GM12878 (cell line): ENCODE results near the gene ACTL6B. TPM values are rescaled to one million over a fixed set of nuclear protein-coding genes. Genes with fewer than 3 reads are reported as not detected.

ENCODE experiments used
- ATAC-seq: fragments of 200-7000 bp; cut with Tn5 transposase; 3 replicates; pipeline ENCODE4 v1.9.1; 2020; ENCODE audit warnings: mild to moderate bottlenecking, moderate library complexity
- BruUV-seq: library from RNA; stranded (reverse); fragments of 400-500 nt; replicated peaks from 2 replicates; lab custom pipeline; 2021; lab: Mats Ljungman, UMichigan
- CTCF ChIA-PET: fragments of 300-600 bp; sonication (Branson Sonifier 250); formaldehyde crosslinking; extraction: SDS; loops from one replicate; lab custom pipeline; 2021; ENCODE audit warnings: inconsistent platforms; lab: Yijun Ruan, JAX
- POLR2A ChIA-PET: fragments of 350-600 bp; formaldehyde crosslinking; extraction: SDS; loops from one replicate; lab custom pipeline; 2021; ENCODE audit warnings: inconsistent platforms; lab: Charles Lee
- RAD21 ChIA-PET: fragments of 300-600 bp; sonication (Branson Sonifier 250); formaldehyde crosslinking; loops from one replicate; lab custom pipeline; 2023; ENCODE audit warnings: antibody characterized with exemption; ENCODE audit not compliant: unreplicated experiment; lab: Charles Lee
- SMC1A ChIA-PET: fragments of 300-600 bp; sonication (Branson Sonifier 250); formaldehyde crosslinking; loops from one replicate; lab custom pipeline; 2023; ENCODE audit not compliant: unreplicated experiment, uncharacterized antibody; lab: Charles Lee
- DNase-seq: peaks from one replicate; pipeline ENCODE4 v3.0.0-alpha.2; 2011; ENCODE audit warnings: low read depth, low spot score
- FAIRE-seq: peaks from 3 replicates; lab custom pipeline; 2011; peaks lifted over from hg19 to GRCh38; lab: Jason Lieb, UNC
- H2AFZ ChIP-seq: 2 replicates; pipeline ENCODE4 v1.6.0; 2011; ENCODE audit warnings: low read depth, low read length, control low read depth; ENCODE audit not compliant: control insufficient read depth
- H3K27ac ChIP-seq: 2 replicates; pipeline ENCODE4 v1.5.1; 2011; ENCODE audit warnings: control low read depth; ENCODE audit not compliant: control insufficient read depth, insufficient read depth
- H3K27me3 ChIP-seq, 2 experiments: replicated peaks in 1 of 2; 2 replicates each; pipeline versions ENCODE4 v1.6.0 to v1.6.1; 2011; ENCODE audit warnings: low read length in 1 of 2; ENCODE audit not compliant: control insufficient read depth in 2 of 2, insufficient read depth in 2 of 2
- H3K36me3 ChIP-seq, 2 experiments: 2 replicates each; pipeline ENCODE4 v1.5.1; 2011; ENCODE audit warnings: low read length in 1 of 2; ENCODE audit not compliant: control insufficient read depth in 2 of 2, insufficient read depth in 2 of 2
- H3K4me1 ChIP-seq: 2 replicates; pipeline ENCODE4 v1.6.1; 2011; ENCODE audit warnings: mild to moderate bottlenecking, low read length, moderate library complexity, mixed read lengths; ENCODE audit not compliant: control insufficient read depth, insufficient read depth
- H3K4me2 ChIP-seq: 2 replicates; pipeline ENCODE4 v1.6.0; 2011; ENCODE audit warnings: control low read depth; ENCODE audit not compliant: control insufficient read depth, insufficient read depth
- H3K4me3 ChIP-seq: fragments of 200-600 bp; sonication (generic); 2 replicates; pipeline ENCODE4 v1.5.1; 2016
- H3K79me2 ChIP-seq: 2 replicates; pipeline ENCODE4 v1.6.0; 2011; ENCODE audit warnings: low read length; ENCODE audit not compliant: control insufficient read depth, insufficient read depth
- H3K9ac ChIP-seq: 2 replicates; pipeline ENCODE4 v1.8.0; 2011; ENCODE audit warnings: low read length, control low read depth, mixed read lengths; ENCODE audit not compliant: control insufficient read depth, insufficient read depth
- H3K9me3 ChIP-seq: replicated peaks from 3 replicates; pipeline ENCODE4 v1.5.1; 2011; ENCODE audit warnings: mild to moderate bottlenecking, low read length; ENCODE audit not compliant: control insufficient read depth, insufficient read depth
- H4K20me1 ChIP-seq: 2 replicates; pipeline ENCODE4 v1.6.0; 2011; ENCODE audit not compliant: control insufficient read depth, insufficient read depth
- BHLHE40 ChIP-seq, 2 experiments: fragments of 450-650 bp in 1 of 2; IDR thresholded peaks; 2 replicates each; pipeline ENCODE4 v1.6.1; 2011 to 2017; ENCODE audit warnings: low read depth in 2 of 2, borderline replicate concordance in 1 of 2, improper control_type of control experiment in 1 of 2, low read length in 1 of 2, mild to moderate bottlenecking in 1 of 2
- CBFB ChIP-seq: IDR thresholded peaks from 2 replicates; pipeline ENCODE4 v1.6.1; 2016; ENCODE audit warnings: antibody characterized with exemption, low read depth
- CBX5 ChIP-seq: sonication (generic); IDR thresholded peaks from 2 replicates; pipeline ENCODE4 v1.6.1; 2016; ENCODE audit warnings: low read depth, moderate library complexity, mild to moderate bottlenecking, inconsistent platforms
- CHD4 ChIP-seq: fragments of 200-600 bp; sonication (generic); IDR thresholded peaks from 2 replicates; pipeline ENCODE4 v1.6.1; 2016; ENCODE audit warnings: mild to moderate bottlenecking
- CREM ChIP-seq: IDR thresholded peaks from 2 replicates; pipeline ENCODE4 v1.6.1; 2014; ENCODE audit warnings: antibody characterized with exemption, low read depth
- CTCF ChIP-seq, 3 experiments: IDR thresholded peaks in 2 of 3; conservative IDR thresholded peaks in 1 of 3; 2 replicates each; pipeline ENCODE4 v1.5.1; 2011; ENCODE audit warnings: low read depth in 3 of 3, low read length in 3 of 3, mild to moderate bottlenecking in 3 of 3, control low read depth in 2 of 3, moderate library complexity in 2 of 3, inconsistent platforms in 1 of 3, mixed read lengths in 1 of 3; ENCODE audit not compliant: control insufficient read depth in 2 of 3, insufficient read depth in 1 of 3; ENCODE audit errors: extremely low read depth in 1 of 3
- FOXM1 ChIP-seq: IDR thresholded peaks from 2 replicates; pipeline ENCODE4 v1.6.1; 2012; ENCODE audit warnings: low read depth, mild to moderate bottlenecking, inconsistent platforms, low read length, moderate library complexity
- KAT2A ChIP-seq: conservative IDR thresholded peaks from 2 replicates; pipeline ENCODE4 v1.6.1; 2011; ENCODE audit warnings: low read depth, low read length; ENCODE audit not compliant: control insufficient read depth
- NFYB ChIP-seq: IDR thresholded peaks from 2 replicates; pipeline ENCODE4 v1.6.1; 2011; ENCODE audit warnings: low read depth, mild to moderate bottlenecking, low read length, improper control_type of control experiment, moderate library complexity; ENCODE audit not compliant: insufficient read depth
- NRF1 ChIP-seq: conservative IDR thresholded peaks from 2 replicates; pipeline ENCODE4 v1.6.1; 2011; ENCODE audit warnings: mild to moderate bottlenecking, low read depth, low read length, improper control_type of control experiment
- POLR2AphosphoS2 ChIP-seq: IDR thresholded peaks from 2 replicates; pipeline ENCODE4 v1.6.1; 2011; ENCODE audit warnings: low read depth, mild to moderate bottlenecking, low read length, improper control_type of control experiment, moderate library complexity
- STAT1 ChIP-seq: fragments of 450-650 bp; conservative IDR thresholded peaks from 2 replicates; pipeline ENCODE4 v1.6.1; 2014; ENCODE audit warnings: antibody characterized with exemption, mild to moderate bottlenecking
- ZNF207 ChIP-seq: fragments of 450-650 bp; IDR thresholded peaks from 2 replicates; pipeline ENCODE4 v1.6.1; 2014; ENCODE audit warnings: antibody characterized with exemption, mild to moderate bottlenecking, borderline replicate concordance
- ZNF274 ChIP-seq: IDR thresholded peaks from one replicate; pipeline ENCODE4 v1.8.0; 2011; ENCODE audit not compliant: insufficient read length, insufficient read depth
- WGBS: methylation state at CpG from one replicate; pipeline ENCODE4 v1.1.6; 2016; ENCODE audit warnings: low lambda C conversion rate; ENCODE audit not compliant: insufficient replicate concordance, insufficient coverage; ENCODE audit errors: missing lambda C conversion rate; 5-methylcytosine and 5-hydroxymethylcytosine counted together
- in situ Hi-C: fragments of 300-500 bp; cut with MboI; formaldehyde crosslinking; loops from 9 replicates; pipeline ENCODE4 v1.14.3; 2018; ENCODE audit warnings: mixed read lengths
- intact Hi-C: fragments of 100-400 bp; cut with micrococcal nuclease; formaldehyde crosslinking; loops from one replicate; pipeline ENCODE4 v1.14.2; 2022; ENCODE audit not compliant: unreplicated experiment
- polyA plus RNA-seq, 11 experiments: library from polyadenylated mRNA; depleted of rRNA in 4 of 11; unstranded in 6 of 11; stranded (reverse) in 5 of 11; fragments of >200 nt; fragmentation: Nextera tagmentation in 4 of 11; fragmentation: Illumina TruSeq in 1 of 11; extraction: Ambion mirVana in 4 of 11; extraction: Trizol in 1 of 11; gene quantifications; 1 replicate in 1 of 11; 2 replicates in 10 of 11; pipeline versions ENCODE4 v1.2.1 to v1.2.3, GENCODE V29; 2011 to 2016; ENCODE audit warnings: inconsistent platforms in 2 of 11, missing spikeins in 2 of 11, low read depth in 1 of 11
- total RNA-seq, 4 experiments: library from RNA; depleted of rRNA in 3 of 4; stranded (reverse); fragments of >200 nt in 3 of 4; fragmentation: Illumina TruSeq in 1 of 4; extraction: Trizol in 1 of 4; gene quantifications; 2 replicates each; pipeline versions ENCODE4 v1.2.1 to v1.2.3, GENCODE V29; 2013 to 2021
- TF ChIP-seq, protein P1 (sequence below): IDR thresholded peaks from 2 replicates; pipeline ENCODE4 v1.6.1; 2011; ENCODE audit warnings: low read depth, low read length, improper control_type of control experiment, borderline replicate concordance

The ACTL6B gene
- total and polyA plus RNA-seq, 10 of the 15 experiments (the other 5 are each of a cell fraction or from before 2014, with no cell fraction given), result not detected

- ChIA-PET SMC1A (interaction anchor here (0.6 to 0.7 kb wide), 2 partner anchors 42 to 48 kb away, joined by 3 read pairs; no protein-coding TSS in a partner anchor), CTCF (interaction anchor here (1.3 kb wide), 1 partner anchor 40 kb away, joined by 3 read pairs; no protein-coding TSS in a partner anchor), RAD21 (no interaction called here), POLR2A (interaction anchor here (0.6 to 1.3 kb wide), 2 partner anchors 23 to 156 kb away, joined by 4 read pairs; no protein-coding TSS in a partner anchor)
- intact Hi-C loops, result no loop called here
- Histone ChIP-seq H3K9me3 (no peaks in the 10 kb centered on the region), H3K27ac (no peak overlapping the region), H3K9ac (no peak overlapping the region), H3K27me3 (peaks cover 0 to 5% of the 10 kb centered on the region in 2 experiments; a peak in 2 of 4 replicates), H4K20me1 (no peaks in the 10 kb centered on the region), H3K4me2 (no peak overlapping the region), H3K4me1 (peaks cover 10% of the 10 kb centered on the region), H3K4me3 (no peak overlapping the region), H3K79me2 (no peaks in the 10 kb centered on the region), H3K36me3 (no peaks in the 10 kb centered on the region), H2AFZ (no peak overlapping the region)
- TF ChIP-seq CBFB, result no peak
- no peak for TF ChIP-seq ZNF207
- TF ChIP-seq CBX5, result no peak
- TF ChIP-seq CREM, result no peak
- no peak for TF ChIP-seq KAT2A
- no peak for TF ChIP-seq BHLHE40 (IDR thresholded peaks at IDR 0.05; ENCODE audit: borderline replicate concordance in 1 of 2, low read depth in 2 of 2, low read length in 1 of 2)
- in situ Hi-C loops, result no loop called here
- WGBS, result 71% methylated on average over 8 of the region's 8 CpGs
- no peak for ATAC-seq
- no peak for DNase-seq
- BruUV-seq, result no TSS peak
- FAIRE-seq, result no peak
Measured at GRCh38 chr7:100607111-100607510, 49.1 kb downstream of the ACTL6B start.

GRCh38 chr7:100606313-100606712 lies 49.9 kb downstream of the ACTL6B start:
- ChIA-PET CTCF (interaction anchor here (1.0 to 1.3 kb wide), 4 partner anchors 39 to 124 kb away, joined by 3 read pairs; no protein-coding TSS in a partner anchor), POLR2A (interaction anchor here (0.6 to 1.3 kb wide), 2 partner anchors 22 to 155 kb away, joined by 4 read pairs; no protein-coding TSS in a partner anchor), RAD21 (no interaction called here), SMC1A (interaction anchor here (1.4 kb wide), 1 partner anchor 11 kb away, joined by 5 read pairs; no protein-coding TSS in a partner anchor)
- Histone ChIP-seq H3K9me3 (no peaks in the 10 kb centered on the region), H3K4me1 (peaks cover 10% of the 10 kb centered on the region), H3K36me3 (no peaks in the 10 kb centered on the region), H3K27ac (no peak overlapping the region), H3K9ac (no peak overlapping the region), H2AFZ (no peak overlapping the region), H3K4me3 (no peak overlapping the region), H3K27me3 (peaks cover 0 to 5% of the 10 kb centered on the region in 2 experiments; a peak in 2 of 4 replicates), H4K20me1 (no peaks in the 10 kb centered on the region), H3K79me2 (no peaks in the 10 kb centered on the region), H3K4me2 (no peak overlapping the region)
- BruUV-seq, result no TSS peak
- no peak for DNase-seq
- in situ Hi-C loops (no loop called here), intact Hi-C loops (no loop called here)
- ATAC-seq, result no peak
- 82% methylated on average over 12 of the region's 12 CpGs for WGBS
- no peak for FAIRE-seq
- no peak for TF ChIP-seq STAT1
- no peak for TF ChIP-seq CTCF (IDR thresholded peaks at IDR 0.05 in 2 of 3, conservative IDR thresholded peaks at IDR 0.05 in 1 of 3; ENCODE audit: control insufficient read depth in 2 of 3, extremely low read depth in 1 of 3, insufficient read depth in 1 of 3, low read depth in 3 of 3, low read length in 3 of 3)
- TF ChIP-seq BHLHE40 (IDR thresholded peaks at IDR 0.05; ENCODE audit: borderline replicate concordance in 1 of 2, low read depth in 2 of 2, low read length in 1 of 2), result no peak
- no peak for TF ChIP-seq ZNF274
- no peak for TF ChIP-seq FOXM1
- no peak for TF ChIP-seq ZNF207
- no peak for TF ChIP-seq CHD4
- TF ChIP-seq POLR2AphosphoS2, result no peak
- TF ChIP-seq NFYB, result no peak
- no peak for TF ChIP-seq NRF1
- TF ChIP-seq, protein P1, sequence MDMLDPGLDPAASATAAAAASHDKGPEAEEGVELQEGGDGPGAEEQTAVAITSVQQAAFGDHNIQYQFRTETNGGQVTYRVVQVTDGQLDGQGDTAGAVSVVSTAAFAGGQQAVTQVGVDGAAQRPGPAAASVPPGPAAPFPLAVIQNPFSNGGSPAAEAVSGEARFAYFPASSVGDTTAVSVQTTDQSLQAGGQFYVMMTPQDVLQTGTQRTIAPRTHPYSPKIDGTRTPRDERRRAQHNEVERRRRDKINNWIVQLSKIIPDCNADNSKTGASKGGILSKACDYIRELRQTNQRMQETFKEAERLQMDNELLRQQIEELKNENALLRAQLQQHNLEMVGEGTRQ, result no peak
